Suprapubic skin (tissue), 4 donors: ENCODE results near the gene SCUBE3.

Experiments used
- CTCF ChIP-seq, 2 donors: fragments of 200-600 bp in 1 of 2; fragments of 450-650 bp in 1 of 2; sonication (generic) in 1 of 2; IDR thresholded peaks; one replicate each; pipeline ENCODE4 v1.5.1; 2016 to 2019; ENCODE audit warnings: antibody characterized with exemption in 2 of 2, mild to moderate bottlenecking in 1 of 2, moderate library complexity in 1 of 2
- EP300 ChIP-seq: sonication (generic); formaldehyde crosslinking; IDR thresholded peaks from one replicate; pipeline ENCODE4 v1.6.1; 2017; ENCODE audit warnings: antibody characterized with exemption
- POLR2AphosphoS5 ChIP-seq, 3 donors: sonication (generic); formaldehyde crosslinking; IDR thresholded peaks; one replicate each; pipeline ENCODE4 v1.6.1; 2017; ENCODE audit warnings: antibody characterized with exemption in 3 of 3

- TF ChIP-seq CTCF (IDR thresholded peaks at IDR 0.05) (no peak), POLR2AphosphoS5 (IDR thresholded peaks at IDR 0.05) (no peak), EP300 (no peak)
Observed at GRCh38 chr6:35283361-35283760, 69.6 kb downstream of the SCUBE3 start.
